ENCODE results near the gene UBN2.
"Not testable (repeated sequence)": the region's sequence is repeated elsewhere in the genome, so short reads cannot be mapped to it uniquely, and the experiment has no call there.

DNA sequence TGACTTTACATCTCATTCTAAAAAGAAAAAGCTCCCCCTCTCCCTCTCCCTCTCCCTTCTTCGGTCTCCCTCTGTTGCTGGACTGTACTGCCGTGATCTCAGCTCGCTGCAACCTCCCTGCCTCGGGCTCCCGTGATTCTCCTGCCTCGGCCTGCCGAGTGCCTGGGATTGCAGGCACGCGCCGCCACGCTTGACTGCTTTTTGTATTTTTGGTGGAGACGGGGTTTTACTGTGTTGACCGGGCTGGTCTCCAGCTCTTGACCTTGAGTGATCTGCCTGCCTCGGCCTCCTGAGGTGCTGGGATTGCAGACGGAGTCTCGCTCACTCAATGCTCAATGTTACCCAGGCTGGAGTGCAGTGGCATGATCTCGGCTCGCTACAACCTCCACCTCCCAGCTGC, 6.2 kb upstream of the UBN2 start:
- TF ChIP-seq, protein P1, sequence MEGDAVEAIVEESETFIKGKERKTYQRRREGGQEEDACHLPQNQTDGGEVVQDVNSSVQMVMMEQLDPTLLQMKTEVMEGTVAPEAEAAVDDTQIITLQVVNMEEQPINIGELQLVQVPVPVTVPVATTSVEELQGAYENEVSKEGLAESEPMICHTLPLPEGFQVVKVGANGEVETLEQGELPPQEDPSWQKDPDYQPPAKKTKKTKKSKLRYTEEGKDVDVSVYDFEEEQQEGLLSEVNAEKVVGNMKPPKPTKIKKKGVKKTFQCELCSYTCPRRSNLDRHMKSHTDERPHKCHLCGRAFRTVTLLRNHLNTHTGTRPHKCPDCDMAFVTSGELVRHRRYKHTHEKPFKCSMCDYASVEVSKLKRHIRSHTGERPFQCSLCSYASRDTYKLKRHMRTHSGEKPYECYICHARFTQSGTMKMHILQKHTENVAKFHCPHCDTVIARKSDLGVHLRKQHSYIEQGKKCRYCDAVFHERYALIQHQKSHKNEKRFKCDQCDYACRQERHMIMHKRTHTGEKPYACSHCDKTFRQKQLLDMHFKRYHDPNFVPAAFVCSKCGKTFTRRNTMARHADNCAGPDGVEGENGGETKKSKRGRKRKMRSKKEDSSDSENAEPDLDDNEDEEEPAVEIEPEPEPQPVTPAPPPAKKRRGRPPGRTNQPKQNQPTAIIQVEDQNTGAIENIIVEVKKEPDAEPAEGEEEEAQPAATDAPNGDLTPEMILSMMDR (conservative IDR thresholded peaks at IDR 0.05; ENCODE audit: low read length) = not testable (repeated sequence)
- not testable (repeated sequence) for TF ChIP-seq EZH2phosphoT487 (IDR thresholded peaks at IDR 0.05; ENCODE audit: borderline replicate concordance)
